ENCODE measurements around the gene KRTAP13-4.

Gene KRTAP13-4

DNA sequence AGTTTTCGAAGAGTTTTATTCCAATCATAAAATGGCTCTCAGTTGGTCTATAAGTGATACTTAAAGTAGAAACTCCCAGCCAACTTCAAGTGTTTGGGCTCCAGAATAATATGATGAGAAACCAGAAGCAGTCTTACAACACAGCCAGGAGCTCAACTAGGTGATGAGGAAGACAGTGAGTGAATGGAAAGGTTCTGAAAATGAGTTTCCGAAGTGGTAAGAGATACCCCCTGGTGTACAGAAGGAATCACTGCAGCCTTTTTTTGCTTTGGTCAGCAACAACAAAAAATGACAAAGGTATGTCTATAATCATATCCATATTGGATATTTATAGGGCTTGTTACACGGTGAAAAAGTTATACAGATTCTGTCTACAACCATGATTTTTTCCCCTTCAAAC lies 33.7 kb downstream of the KRTAP13-4 start:
- H3K36me3 Mint-ChIP-seq: no peaks in the 10 kb centered on the region
- H3K27me3 Mint-ChIP-seq: no peaks in the 10 kb centered on the region
- no peak for ATAC-seq
- no peak overlapping the region for H3K27ac Mint-ChIP-seq
- H3K9me3 Mint-ChIP-seq: peaks cover 10% of the 10 kb centered on the region
- no peaks in the 10 kb centered on the region for H3K4me1 Mint-ChIP-seq
- H3K4me3 Mint-ChIP-seq: no peak overlapping the region

DNA sequence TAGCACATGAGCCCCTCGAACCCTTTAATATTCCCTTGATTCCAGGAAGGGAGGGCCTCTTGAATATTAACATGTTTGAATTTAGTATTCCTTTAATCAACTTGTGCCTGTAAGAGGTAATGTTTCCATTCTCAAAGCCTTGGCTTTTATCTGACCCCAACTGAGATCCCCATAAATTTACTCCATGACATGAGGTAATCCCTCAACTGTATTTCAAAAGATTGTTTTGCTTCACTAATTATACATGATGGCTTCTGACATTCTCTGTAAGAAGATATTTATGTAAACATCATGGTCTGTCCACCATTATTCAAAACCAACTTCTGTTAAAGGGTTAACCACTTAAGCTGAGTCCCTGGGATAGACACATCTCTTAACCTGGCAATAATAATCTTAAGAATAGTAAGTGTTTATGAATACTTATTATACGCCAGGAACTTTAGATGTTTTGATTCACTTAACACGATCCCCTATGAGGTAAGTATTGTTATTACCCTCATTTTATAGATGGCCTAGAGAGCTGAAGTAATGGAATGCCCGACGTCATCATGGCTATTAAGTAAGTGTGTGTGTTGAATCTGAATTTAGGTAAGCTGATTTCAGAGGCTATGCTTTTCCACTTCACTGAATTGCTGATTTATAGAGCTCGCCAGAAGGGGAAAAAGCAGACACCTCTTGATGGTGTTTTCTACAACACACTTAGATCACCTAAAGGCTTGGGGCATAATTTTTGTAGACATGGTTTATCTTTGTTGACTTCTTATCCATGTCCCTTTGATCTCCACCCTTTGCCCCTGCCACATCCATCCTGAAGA lies 39.1 kb downstream of the KRTAP13-4 start:
- Mint-ChIP-seq H3K4me3 (no peak overlapping the region), H3K27ac (no peak overlapping the region), H3K36me3 (no peaks in the 10 kb centered on the region), H3K27me3 (no peaks in the 10 kb centered on the region), H3K4me1 (no peaks in the 10 kb centered on the region), H3K9me3 (peaks cover 7% of the 10 kb centered on the region)
- ATAC-seq: no peak

DNA sequence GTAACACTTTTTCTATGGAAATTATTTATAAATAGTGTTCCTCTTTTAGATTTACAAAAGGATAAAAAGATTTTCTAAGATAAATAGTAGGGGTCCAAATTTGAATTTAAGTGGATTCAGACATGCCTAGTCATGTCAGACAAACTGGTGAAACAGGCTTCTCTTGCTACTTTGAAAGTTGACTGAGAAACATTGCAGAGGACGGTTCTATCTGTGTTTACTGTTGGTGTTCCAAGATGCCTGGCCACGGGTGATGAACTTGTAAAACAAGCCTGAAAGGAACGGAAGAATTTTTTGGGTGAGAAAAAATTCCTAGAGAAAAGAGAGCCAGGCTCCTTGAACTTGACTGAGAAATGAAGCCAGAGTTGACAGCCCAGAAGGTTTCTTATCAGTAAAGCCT lies 48.0 kb downstream of the KRTAP13-4 start:
- Mint-ChIP-seq H3K4me1 (no peaks in the 10 kb centered on the region), H3K27ac (no peak overlapping the region), H3K27me3 (no peaks in the 10 kb centered on the region), H3K9me3 (peaks cover 3% of the 10 kb centered on the region), H3K36me3 (no peaks in the 10 kb centered on the region), H3K4me3 (no peak overlapping the region)
- ATAC-seq: no peak

DNA sequence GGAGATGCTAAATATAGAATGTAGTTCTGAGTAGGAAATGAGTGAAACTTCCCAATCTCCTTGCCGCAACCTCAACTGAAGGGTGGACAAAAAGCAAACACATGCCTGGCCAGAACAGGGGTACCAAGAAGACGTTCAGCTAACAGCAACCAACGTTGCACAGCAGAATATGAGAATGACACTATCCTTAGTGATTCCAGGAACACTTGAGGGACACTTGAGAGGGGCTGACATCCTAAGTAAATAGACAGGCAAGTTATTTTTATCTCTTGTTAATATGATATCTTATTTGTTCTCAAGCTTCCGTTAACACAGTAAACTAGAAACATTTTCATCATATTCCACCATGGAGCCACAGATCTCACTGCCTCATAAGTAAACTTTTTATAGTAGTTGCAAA lies 49.2 kb downstream of the KRTAP13-4 start:
- no peak for ATAC-seq
- Mint-ChIP-seq H3K4me3 (no peak overlapping the region), H3K9me3 (peaks cover 3% of the 10 kb centered on the region), H3K27me3 (no peaks in the 10 kb centered on the region), H3K27ac (no peak overlapping the region), H3K4me1 (no peaks in the 10 kb centered on the region), H3K36me3 (no peaks in the 10 kb centered on the region)

DNA sequence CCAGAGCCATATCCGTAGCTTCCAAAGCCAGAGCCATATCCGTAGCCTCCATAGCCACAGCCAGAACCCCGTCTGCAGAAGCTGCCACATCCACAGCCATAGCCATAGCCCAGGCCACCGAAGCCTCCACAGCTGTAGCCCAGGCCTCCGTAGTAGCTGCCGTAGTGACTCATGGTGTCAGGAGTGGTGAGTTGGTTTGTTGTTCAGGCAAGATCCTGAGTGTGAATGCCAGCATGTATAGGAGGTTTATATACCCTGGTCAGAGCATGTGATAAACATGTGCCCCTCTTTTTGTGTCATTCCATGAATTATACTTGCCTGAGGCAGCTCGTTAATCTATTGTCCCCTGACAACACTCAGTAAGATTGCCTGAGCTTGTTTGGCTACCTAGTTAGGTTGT lies 50.1 kb downstream of the KRTAP13-4 start, which contains the start of gene KRTAP19-1:
Gene KRTAP19-1, minus strand, starts transcription at position 223 of the 400 bp plus-strand sequence. Its CDS starts 50 bp downstream, at position 173.
- ATAC-seq: no peak
- Mint-ChIP-seq H3K36me3 (no peaks in the 10 kb centered on the region), H3K27me3 (no peaks in the 10 kb centered on the region), H3K9me3 (peaks cover 3% of the 10 kb centered on the region), H3K4me3 (no peak within 1 kb of the TSS), H3K27ac (no peak within 1 kb of the TSS), H3K4me1 (no peaks in the 10 kb centered on the region)
